ENCODE measurements around the gene ZNF335.
A peak's percentile ranks its signal among the peaks of the same experiment; 100 is the strongest.

Gene ZNF335

GRCh38 chr20:45949542-45950329 lies 22.3 kb downstream of the ZNF335 start:
- DNase-seq: no peak

GRCh38 chr20:45948742-45949541 lies 23.1 kb downstream of the ZNF335 start:
- no peak for DNase-seq

- no peak for DNase-seq
These were observed 23.7 kb downstream of the ZNF335 start for GRCh38 chr20:45948261-45948733.

- DNase-seq: no peak
These were observed 24.7 kb downstream of the ZNF335 start for GRCh38 chr20:45947110-45947866.

GRCh38 chr20:45946149-45946970 lies 25.6 kb downstream of the ZNF335 start:
- DNase-seq: peak; percentile 51

- peak; percentile 70 for DNase-seq
These were observed 26.3 kb downstream of the ZNF335 start for GRCh38 chr20:45945678-45946148.

- no peak for DNase-seq
These were observed 26.9 kb downstream of the ZNF335 start for GRCh38 chr20:45944965-45945677.

GRCh38 chr20:45944151-45944964 lies 27.6 kb downstream of the ZNF335 start:
- no peak for DNase-seq

- no peak for DNase-seq
These were observed 28.4 kb downstream of the ZNF335 start for GRCh38 chr20:45943613-45944012.

GRCh38 chr20:45940469-45940868 lies 31.5 kb downstream of the ZNF335 start:
- DNase-seq: no peak

GRCh38 chr20:45940053-45940452 lies 31.9 kb downstream of the ZNF335 start:
- DNase-seq: no peak

- DNase-seq: no peak
These were observed 33.1 kb downstream of the ZNF335 start for GRCh38 chr20:45938727-45939438.

GRCh38 chr20:45937765-45938164 lies 34.2 kb downstream of the ZNF335 start:
- no peak for DNase-seq

- no peak for DNase-seq
These were observed 36.5 kb downstream of the ZNF335 start for GRCh38 chr20:45935416-45936046.

GRCh38 chr20:45934586-45935415 lies 37.2 kb downstream of the ZNF335 start, which contains the start of gene PCIF1:
Gene PCIF1 (plus strand): TSS chr20:45934683. CDS start chr20:45939000, 4,317 bp downstream.
- DNase-seq: peak; percentile 99

- DNase-seq: no peak
These were observed 37.9 kb downstream of the ZNF335 start for GRCh38 chr20:45934046-45934585.

- peak; percentile 52 for DNase-seq
These were observed 38.5 kb downstream of the ZNF335 start for GRCh38 chr20:45933266-45934045.

All from T1000 (cell line).